Gastroesophageal sphincter (tissue), 4 donors: ENCODE data around the gene ZNF12. TPM values are rescaled to one million over a fixed set of nuclear protein-coding genes. Genes with fewer than 3 reads are reported as not detected.

Experiments
- ATAC-seq: fragments of 150-250 bp; one replicate; pipeline ENCODE4 v1.9.1; 2016; ENCODE audit warnings: mild to moderate bottlenecking, moderate library complexity
- H3K27ac ChIP-seq, 4 donors: fragments of 200-600 bp; sonication (generic) in 3 of 4; 1 replicate in 3 of 4; 2 replicates in 1 of 4; pipeline ENCODE4 v1.5.1; 2016 to 2019
- H3K27me3 ChIP-seq: fragments of 200-600 bp; sonication (generic); one replicate; pipeline ENCODE4 v1.5.1; 2019
- H3K36me3 ChIP-seq, 2 donors: fragments of 200-600 bp; sonication (generic); one replicate each; pipeline ENCODE4 v1.5.1; 2019; ENCODE audit warnings: control low read depth in 1 of 2
- H3K4me1 ChIP-seq, 3 donors: fragments of 200-600 bp; sonication (generic); 1 replicate in 2 of 3; 2 replicates in 1 of 3; pipeline ENCODE4 v1.5.1; 2016 to 2019; ENCODE audit warnings: control low read depth in 2 of 3
- H3K4me3 ChIP-seq, 2 donors: fragments of 200-600 bp; sonication (generic); one replicate each; pipeline ENCODE4 v1.5.1; 2019; ENCODE audit warnings: mild to moderate bottlenecking in 1 of 2, moderate library complexity in 1 of 2
- H3K9me3 ChIP-seq, 3 donors: fragments of 200-600 bp; sonication (generic); one replicate each; pipeline ENCODE4 v1.5.1; 2017 to 2019; ENCODE audit warnings: control low read depth in 2 of 3
- CTCF ChIP-seq, 4 experiments: fragments of 200-600 bp in 2 of 4; fragments of 450-650 bp in 2 of 4; sonication (generic) in 1 of 4; IDR thresholded peaks; one replicate each; pipeline ENCODE4 v1.5.1; 2017 to 2019; ENCODE audit warnings: antibody characterized with exemption in 4 of 4, mild to moderate bottlenecking in 2 of 4, moderate library complexity in 2 of 4
- EP300 ChIP-seq: sonication (generic); formaldehyde crosslinking; IDR thresholded peaks from one replicate; pipeline ENCODE4 v1.6.1; 2017; ENCODE audit warnings: antibody characterized with exemption, mild to moderate bottlenecking
- POLR2A ChIP-seq, 2 donors: fragments of 450-650 bp; IDR thresholded peaks; one replicate each; pipeline ENCODE4 v1.6.1; 2017; ENCODE audit warnings: antibody characterized with exemption in 2 of 2, mild to moderate bottlenecking in 2 of 2, moderate library complexity in 1 of 2
- POLR2AphosphoS5 ChIP-seq: sonication (generic); formaldehyde crosslinking; IDR thresholded peaks from one replicate; pipeline ENCODE4 v1.6.1; 2017; ENCODE audit warnings: antibody characterized with exemption
- WGBS, 2 donors: methylation state at CpG; one replicate each; pipeline ENCODE4 v1.1.5; 2018; ENCODE audit warnings: low coverage in 1 of 2; 5-methylcytosine and 5-hydroxymethylcytosine counted together
- total RNA-seq, 4 donors: library from RNA; depleted of rRNA; stranded (reverse); fragments of >200 nt; gene quantifications; one replicate each; pipeline ENCODE4 v1.1.0, GENCODE V29; 2016

Gene ZNF12
- total RNA-seq, 4 donors from 2014 or later, result 22.4 to 33.9 (median 24.5) TPM

- no peaks in the 10 kb centered on the region for H3K27me3 ChIP-seq
- WGBS, 2 donors, result 0 to 1% methylated on average over 11 to 17 of the region's 47 CpGs
- peaks cover 4 to 36% (median 21%) of the 10 kb centered on the region in 3 donors for H3K4me1 ChIP-seq
- no peak for TF ChIP-seq CTCF (IDR thresholded peaks at IDR 0.05)
- no peak for TF ChIP-seq POLR2A (IDR thresholded peaks at IDR 0.05)
- TF ChIP-seq EP300, result no peak
- TF ChIP-seq POLR2AphosphoS5, result no peak
- peaks cover 0 to 11% (median 0%) of the 10 kb centered on the region in 3 donors for H3K9me3 ChIP-seq
- peak overlapping the region; percentile 84 to 92 (median 90) for H3K27ac ChIP-seq
- peak; percentile 37 for ATAC-seq
- H3K36me3 ChIP-seq, result peaks cover 0 to 36% of the 10 kb centered on the region in 2 donors
- peak overlapping the region; percentile 99 to 100 for H3K4me3 ChIP-seq
Observed at GRCh38 chr7:6705959-6706665, 635 bp downstream of the ZNF12 start.

- Histone ChIP-seq H3K4me1 (peaks cover 4 to 31% (median 18%) of the 10 kb centered on the region in 3 donors), H3K27ac (no peak overlapping the region), H3K9me3 (peaks cover 0 to 53% (median 0%) of the 10 kb centered on the region in 3 donors), H3K27me3 (no peaks in the 10 kb centered on the region), H3K36me3 (peaks cover 10 to 79% of the 10 kb centered on the region in 2 donors), H3K4me3 (no peak overlapping the region)
- TF ChIP-seq CTCF (IDR thresholded peaks at IDR 0.05) (no peak), EP300 (no peak), POLR2AphosphoS5 (no peak), POLR2A (IDR thresholded peaks at IDR 0.05) (no peak)
- ATAC-seq, result no peak
- 100% methylated on average over 1 of the region's 1 CpG; no CpG with 5 or more reads in 1 of the 2 donors for WGBS, 2 donors
Observed at GRCh38 chr7:6701860-6702259, 4.9 kb downstream of the ZNF12 start.

- TF ChIP-seq CTCF (IDR thresholded peaks at IDR 0.05), result no peak
- no peak for TF ChIP-seq EP300
- no peak for TF ChIP-seq POLR2AphosphoS5
- TF ChIP-seq POLR2A (IDR thresholded peaks at IDR 0.05), result no peak
- Histone ChIP-seq H3K27me3 (no peaks in the 10 kb centered on the region), H3K27ac (no peak overlapping the region), H3K4me3 (no peak overlapping the region), H3K36me3 (peaks cover 19 to 90% of the 10 kb centered on the region in 2 donors), H3K4me1 (peaks cover 4 to 28% (median 17%) of the 10 kb centered on the region in 3 donors), H3K9me3 (peaks cover 0 to 64% (median 0%) of the 10 kb centered on the region in 3 donors)
- 78 to 88% methylated on average over 5 of the region's 5 CpGs for WGBS, 2 donors
- no peak for ATAC-seq
Observed at GRCh38 chr7:6700793-6701192, 6.0 kb downstream of the ZNF12 start.

GRCh38 chr7:6691609-6692106 is 15.1 kb downstream of the ZNF12 start:
- no peak for ATAC-seq
- Histone ChIP-seq H3K4me3 (no peak overlapping the region), H3K4me1 (no peaks in the 10 kb centered on the region), H3K9me3 (peaks cover 11 to 100% (median 25%) of the 10 kb centered on the region in 3 donors), H3K27me3 (no peaks in the 10 kb centered on the region), H3K36me3 (peaks cover 61 to 100% of the 10 kb centered on the region in 2 donors), H3K27ac (no peak overlapping the region)
- 96 to 100% methylated on average over 3 to 5 of the region's 5 CpGs for WGBS, 2 donors
- TF ChIP-seq POLR2AphosphoS5 (no peak), POLR2A (IDR thresholded peaks at IDR 0.05) (no peak), EP300 (no peak), CTCF (IDR thresholded peaks at IDR 0.05) (no peak)

- no peaks in the 10 kb centered on the region for H3K27me3 ChIP-seq
- TF ChIP-seq CTCF (IDR thresholded peaks at IDR 0.05), result no peak
- WGBS, 2 donors, result 82 to 100% methylated on average over 4 of the region's 4 CpGs
- H3K4me1 ChIP-seq, result no peaks in the 10 kb centered on the region
- H3K4me3 ChIP-seq, result no peak overlapping the region
- H3K9me3 ChIP-seq, result peaks cover 11 to 100% (median 25%) of the 10 kb centered on the region in 3 donors
- ATAC-seq, result no peak
- H3K27ac ChIP-seq, result no peak overlapping the region
- peaks cover 58 to 100% of the 10 kb centered on the region in 2 donors for H3K36me3 ChIP-seq
Observed at GRCh38 chr7:6691103-6691502, 15.6 kb downstream of the ZNF12 start.
